ENCODE data around the gene INTS14.

- no peak for TF ChIP-seq CTCF (IDR thresholded peaks at IDR 0.05)
- TF ChIP-seq ZFX (IDR thresholded peaks at IDR 0.05; ENCODE audit: borderline replicate concordance): no peak
Observed at GRCh38 chr15:65587094-65587493, 23.8 kb downstream of the INTS14 start.

Data from 22Rv1 (cell line).